ENCODE measurements around the gene GSTA4.
"Not testable (repeated sequence)": the region's sequence is repeated elsewhere in the genome, so short reads cannot be mapped to it uniquely, and the experiment has no call there.

GSTA4 gene

GRCh38 chr6:53014744-53015143 is 19.7 kb upstream of the GSTA4 start:
- DNase-seq (ENCODE audit: extremely low read depth, low read depth): no peak
- TF ChIP-seq CTCF (IDR thresholded peaks at IDR 0.05; ENCODE audit: low read depth, low read length): no peak

DNA sequence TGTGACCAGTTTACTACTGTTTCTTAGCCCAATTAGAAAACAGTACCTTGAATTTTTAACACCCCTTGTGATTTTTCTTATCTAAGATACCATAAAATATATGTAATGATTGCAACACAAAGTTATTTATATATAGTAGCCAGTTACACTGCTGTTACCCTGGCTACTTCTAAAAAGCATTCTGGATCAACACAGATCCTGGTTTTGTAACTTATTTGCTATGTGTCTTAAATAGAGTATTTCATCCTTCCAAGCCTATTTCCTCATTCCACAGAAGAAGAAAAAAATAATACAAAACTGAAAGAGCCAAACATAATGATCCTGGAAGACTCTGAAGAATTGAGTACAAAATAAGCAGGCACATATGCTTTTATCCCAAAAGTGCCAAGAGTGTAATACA is 19.0 kb upstream of the GSTA4 start:
- DNase-seq (ENCODE audit: extremely low read depth, low read depth): no peak
- TF ChIP-seq CTCF (IDR thresholded peaks at IDR 0.05; ENCODE audit: low read depth, low read length): no peak

- DNase-seq (ENCODE audit: extremely low read depth, low read depth): no peak
- no peak for TF ChIP-seq CTCF (IDR thresholded peaks at IDR 0.05; ENCODE audit: low read depth, low read length)
Measured at GRCh38 chr6:53011979-53012378, 16.9 kb upstream of the GSTA4 start.

- no peak for TF ChIP-seq CTCF (IDR thresholded peaks at IDR 0.05; ENCODE audit: low read depth, low read length)
- DNase-seq (ENCODE audit: extremely low read depth, low read depth): no peak
Measured at GRCh38 chr6:53010504-53010903, 15.4 kb upstream of the GSTA4 start.

DNA sequence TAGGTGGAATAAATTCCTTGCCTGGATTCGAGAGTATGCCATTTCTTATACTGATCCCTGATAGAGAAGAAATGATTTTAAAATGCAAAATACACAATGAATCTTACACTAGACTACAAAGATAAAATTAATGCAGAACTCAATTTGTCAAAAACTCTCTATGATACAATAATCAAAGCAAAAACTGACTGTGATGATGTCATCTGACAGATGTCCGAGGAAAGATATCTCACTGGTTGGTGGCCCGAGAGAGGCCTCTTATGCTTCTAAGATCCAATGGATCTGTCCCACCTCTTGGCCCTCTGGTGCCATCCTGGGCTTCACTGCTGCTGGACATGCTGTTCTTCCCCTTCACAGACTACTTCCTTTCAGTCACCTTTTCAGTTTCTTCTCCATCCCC is 14.4 kb upstream of the GSTA4 start:
- no peak for DNase-seq (ENCODE audit: extremely low read depth, low read depth)

DNA sequence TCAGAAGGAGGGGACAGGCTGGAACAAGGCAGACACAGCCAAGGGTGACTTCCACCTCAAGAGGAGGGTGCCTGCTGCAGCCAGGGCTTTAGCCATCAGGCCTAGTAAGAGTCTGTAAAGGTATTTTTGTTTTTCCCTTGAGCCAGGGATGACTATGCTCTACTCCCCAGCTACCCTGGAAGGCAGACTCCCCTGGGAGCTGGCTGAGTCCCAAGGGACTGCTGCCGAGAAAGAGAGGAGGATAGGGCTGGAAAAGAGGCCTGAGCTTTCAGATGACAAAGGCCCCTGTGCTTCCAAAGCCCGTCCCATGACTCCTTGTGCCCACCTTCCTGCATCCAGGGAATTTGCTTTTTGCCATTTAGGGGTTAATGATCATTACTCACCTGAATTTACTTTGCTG is 14.0 kb upstream of the GSTA4 start:
- DNase-seq (ENCODE audit: extremely low read depth, low read depth): no peak
- no peak for TF ChIP-seq CTCF (IDR thresholded peaks at IDR 0.05; ENCODE audit: low read depth, low read length)

More for the DNA sequence above, 14.4 kb upstream of the GSTA4 start:
- TF ChIP-seq CTCF (IDR thresholded peaks at IDR 0.05; ENCODE audit: low read depth, low read length): no peak

DNA sequence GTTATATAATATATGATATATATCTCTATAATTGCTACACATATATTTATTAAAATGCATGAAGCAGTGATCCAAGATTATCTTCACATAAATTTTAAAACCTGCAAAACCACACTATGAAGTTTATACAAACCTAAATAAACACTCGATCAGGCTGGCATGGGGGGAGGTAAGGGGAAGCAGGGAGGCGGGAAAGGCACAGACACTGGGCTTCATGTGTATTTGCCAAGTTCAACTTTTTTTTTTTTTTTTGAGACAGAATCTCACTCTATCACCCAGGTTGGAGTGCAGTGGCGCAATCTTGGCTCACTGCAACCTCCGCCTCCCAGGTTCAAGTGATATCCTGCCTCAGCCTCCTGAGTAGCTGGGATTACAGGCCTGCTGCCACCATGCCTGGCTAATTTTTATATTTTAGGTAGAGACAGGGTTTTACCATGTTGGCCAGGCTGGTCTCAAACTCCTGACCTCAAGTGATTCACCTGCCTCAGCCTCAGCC is 13.2 kb upstream of the GSTA4 start:
- not testable (repeated sequence) for DNase-seq (ENCODE audit: extremely low read depth, low read depth)

GRCh38 chr6:53005663-53006250 is 10.7 kb upstream of the GSTA4 start:
- no peak for DNase-seq (ENCODE audit: extremely low read depth, low read depth)
- no peak for TF ChIP-seq CTCF (IDR thresholded peaks at IDR 0.05; ENCODE audit: low read depth, low read length)
